Mesenchymal stem cell (in vitro differentiated cells and primary cell): ENCODE data around the gene SMIM38.

Experiments
- DNase-seq: peaks from one replicate; pipeline ENCODE4 v3.0.0-alpha.2; 2013
- H2AFZ ChIP-seq: one replicate; pipeline ENCODE4 v1.6.1; 2013; ENCODE audit warnings: low read depth, mild to moderate bottlenecking, control low read depth, inconsistent platforms, low read length, moderate library complexity
- H2AK5ac ChIP-seq: 2 replicates; pipeline ENCODE4 v1.6.1; 2013; ENCODE audit warnings: low read length, moderate library complexity, mild to moderate bottlenecking, inconsistent platforms; ENCODE audit not compliant: severe bottlenecking
- H2BK120ac ChIP-seq: one replicate; pipeline ENCODE4 v1.6.1; 2013; ENCODE audit warnings: low read depth, mild to moderate bottlenecking, inconsistent platforms, low read length, moderate library complexity
- H2BK12ac ChIP-seq, 2 experiments: one replicate each; pipeline ENCODE4 v1.6.1; 2013; ENCODE audit warnings: inconsistent platforms in 2 of 2, low read length in 2 of 2, mild to moderate bottlenecking in 2 of 2, moderate library complexity in 2 of 2, control low read depth in 1 of 2
- H2BK15ac ChIP-seq: one replicate; pipeline ENCODE4 v1.6.1; 2013; ENCODE audit warnings: mild to moderate bottlenecking, low read depth, inconsistent platforms; ENCODE audit not compliant: poor library complexity, severe bottlenecking
- H2BK5ac ChIP-seq: 2 replicates; pipeline ENCODE4 v1.6.1; 2013; ENCODE audit warnings: low read depth, mild to moderate bottlenecking, low read length, control low read depth, inconsistent platforms; ENCODE audit not compliant: poor library complexity, severe bottlenecking
- H3K14ac ChIP-seq, 2 experiments: one replicate each; pipeline ENCODE4 v1.6.1; 2013; ENCODE audit warnings: inconsistent platforms in 2 of 2, low read length in 2 of 2, control low read depth in 1 of 2, mild to moderate bottlenecking in 1 of 2, moderate library complexity in 1 of 2
- H3K18ac ChIP-seq, 2 experiments: one replicate each; pipeline ENCODE4 v1.6.1; 2013; ENCODE audit warnings: inconsistent platforms in 2 of 2, low read length in 2 of 2, control low read depth in 1 of 2, low read depth in 1 of 2, mild to moderate bottlenecking in 1 of 2
- H3K23ac ChIP-seq, 2 experiments: one replicate each; pipeline ENCODE4 v1.6.1; 2013; ENCODE audit warnings: inconsistent platforms in 2 of 2, low read length in 2 of 2, mild to moderate bottlenecking in 2 of 2, moderate library complexity in 2 of 2, control low read depth in 1 of 2
- H3K27ac ChIP-seq: 2 replicates; pipeline ENCODE4 v1.5.1; 2013; ENCODE audit warnings: mild to moderate bottlenecking, moderate library complexity, low read length, control low read depth, inconsistent platforms; ENCODE audit not compliant: poor library complexity, severe bottlenecking
- H3K27me3 ChIP-seq, 2 experiments: 2 replicates each; pipeline versions ENCODE4 v1.6.1 to v1.7.0; 2013; ENCODE audit warnings: low read length in 2 of 2, mild to moderate bottlenecking in 2 of 2, moderate library complexity in 2 of 2, control low read depth in 1 of 2, inconsistent platforms in 1 of 2; ENCODE audit not compliant: control insufficient read depth in 1 of 2, insufficient read depth in 1 of 2
- H3K36me3 ChIP-seq, 2 experiments: 2 replicates each; pipeline versions ENCODE4 v1.6.1 to v1.7.0; 2013; ENCODE audit warnings: low read length in 2 of 2, control low read depth in 1 of 2, inconsistent platforms in 1 of 2, low read depth in 1 of 2, mild to moderate bottlenecking in 1 of 2; ENCODE audit not compliant: insufficient read depth in 2 of 2, control insufficient read depth in 1 of 2
- H3K4ac ChIP-seq, 2 experiments: one replicate each; pipeline ENCODE4 v1.6.1; 2013; ENCODE audit warnings: inconsistent platforms in 2 of 2, low read length in 2 of 2, mild to moderate bottlenecking in 2 of 2, moderate library complexity in 2 of 2, control low read depth in 1 of 2, low read depth in 1 of 2
- H3K4me1 ChIP-seq: 2 replicates; pipeline ENCODE4 v1.6.1; 2013; ENCODE audit warnings: low read depth, low read length, control low read depth; ENCODE audit not compliant: control insufficient read depth, insufficient read depth
- H3K4me2 ChIP-seq: 2 replicates; pipeline ENCODE4 v1.6.1; 2013; ENCODE audit warnings: low read length, mild to moderate bottlenecking, inconsistent platforms; ENCODE audit not compliant: poor library complexity, severe bottlenecking
- H3K4me3 ChIP-seq, 2 experiments: 2 replicates each; pipeline versions ENCODE4 v1.5.1 to v1.7.0; 2013; ENCODE audit warnings: low read length in 2 of 2, mild to moderate bottlenecking in 2 of 2, control low read depth in 1 of 2, low read depth in 1 of 2; ENCODE audit not compliant: insufficient read depth in 1 of 2
- H3K79me1 ChIP-seq: replicated peaks from 2 replicates; pipeline ENCODE4 v1.6.1; 2013; ENCODE audit warnings: mild to moderate bottlenecking, control low read depth, low read length, inconsistent platforms; ENCODE audit not compliant: poor library complexity, severe bottlenecking
- H3K9ac ChIP-seq: 2 replicates; pipeline ENCODE4 v1.7.0; 2013; ENCODE audit warnings: mild to moderate bottlenecking, low read length, moderate library complexity
- H3K9me3 ChIP-seq: 2 replicates; pipeline ENCODE4 v1.7.0; 2013; ENCODE audit warnings: mild to moderate bottlenecking, low read length; ENCODE audit not compliant: control insufficient read depth
- H4K8ac ChIP-seq: one replicate; pipeline ENCODE4 v1.6.1; 2013; ENCODE audit warnings: inconsistent platforms, mild to moderate bottlenecking, low read length, moderate library complexity
- H4K91ac ChIP-seq: one replicate; pipeline ENCODE4 v1.6.1; 2013; ENCODE audit warnings: mild to moderate bottlenecking, low read length, inconsistent platforms
- WGBS: methylation state at CpG from one replicate; pipeline ENCODE4 v1.1.7; 2013; ENCODE audit warnings: mixed read lengths; 5-methylcytosine and 5-hydroxymethylcytosine counted together

Gene SMIM38

GRCh38 chr11:69186316-69187260 is 30.9 kb downstream of the SMIM38 start:
- no peak overlapping the region for H3K4ac ChIP-seq
- no peak overlapping the region for H2BK5ac ChIP-seq
- no peak overlapping the region for H4K91ac ChIP-seq
- H3K14ac ChIP-seq: no peak overlapping the region
- no peak overlapping the region for H4K8ac ChIP-seq
- H3K4me3 ChIP-seq: no peak overlapping the region
- H2AFZ ChIP-seq: no peak overlapping the region
- no peak for DNase-seq
- no peak overlapping the region for H3K18ac ChIP-seq
- H2AK5ac ChIP-seq: no peak overlapping the region
- no peak overlapping the region for H2BK15ac ChIP-seq
- peaks cover 35 to 43% of the 10 kb centered on the region in 2 experiments for H3K27me3 ChIP-seq
- H3K4me1 ChIP-seq: peaks cover 5% of the 10 kb centered on the region
- no peak overlapping the region for H2BK12ac ChIP-seq
- H3K4me2 ChIP-seq: no peak overlapping the region
- no peak overlapping the region for H3K27ac ChIP-seq
- H2BK120ac ChIP-seq: no peak overlapping the region
- no peak overlapping the region for H3K23ac ChIP-seq
- H3K9ac ChIP-seq: no peak overlapping the region
- no peaks in the 10 kb centered on the region for H3K36me3 ChIP-seq
- WGBS: 94% methylated on average over 17 of the region's 17 CpGs
- H3K79me1 ChIP-seq: no peaks in the 10 kb centered on the region
- peaks cover 24% of the 10 kb centered on the region for H3K9me3 ChIP-seq

DNA sequence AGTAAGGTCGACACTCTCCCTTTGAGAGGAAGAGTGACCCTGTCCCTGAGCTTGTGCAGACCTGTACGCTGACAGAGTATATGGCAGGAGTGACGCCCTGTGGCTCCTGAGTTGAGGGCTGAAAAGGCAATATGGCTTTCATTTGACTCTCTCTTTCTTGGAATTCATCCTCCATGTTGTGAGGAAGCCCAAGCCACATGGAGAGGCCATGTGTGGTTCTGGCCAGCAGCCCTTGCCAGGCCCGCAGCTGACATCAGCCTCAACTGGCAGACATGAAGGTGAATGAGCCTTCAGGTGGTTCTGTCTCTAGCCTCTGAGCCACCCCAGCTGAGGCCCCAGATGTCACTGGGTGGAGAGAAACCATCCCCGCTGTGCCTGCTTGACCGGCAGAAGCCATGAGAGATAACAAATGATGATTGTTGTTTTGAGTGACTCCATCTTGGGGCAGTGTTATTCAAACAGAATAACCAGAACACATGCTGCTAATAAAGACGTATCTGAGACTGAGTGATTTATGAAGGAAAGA is 31.9 kb downstream of the SMIM38 start:
- Histone ChIP-seq H3K9ac (no peak overlapping the region), H2AK5ac (no peak overlapping the region), H3K4me2 (no peak overlapping the region), H2BK120ac (no peak overlapping the region), H3K79me1 (no peaks in the 10 kb centered on the region), H4K91ac (no peak overlapping the region), H3K9me3 (peaks cover 24% of the 10 kb centered on the region), H3K4ac (no peak overlapping the region), H3K4me3 (no peak overlapping the region), H3K18ac (no peak overlapping the region), H3K27me3 (peaks cover 29 to 46% of the 10 kb centered on the region in 2 experiments), H3K27ac (no peak overlapping the region), H2BK15ac (no peak overlapping the region), H3K14ac (no peak overlapping the region), H3K4me1 (peaks cover 3% of the 10 kb centered on the region), H3K23ac (no peak overlapping the region), H2BK12ac (no peak overlapping the region), H3K36me3 (no peaks in the 10 kb centered on the region), H2BK5ac (no peak overlapping the region), H2AFZ (no peak overlapping the region), H4K8ac (no peak overlapping the region)
- 79% methylated on average over 7 of the region's 7 CpGs for WGBS
- no peak for DNase-seq

GRCh38 chr11:69189059-69189458 is 33.3 kb downstream of the SMIM38 start:
- H3K23ac ChIP-seq: no peak overlapping the region
- no peak overlapping the region for H4K8ac ChIP-seq
- H2BK5ac ChIP-seq: no peak overlapping the region
- no peaks in the 10 kb centered on the region for H3K36me3 ChIP-seq
- no peak overlapping the region for H3K4me3 ChIP-seq
- no peak for DNase-seq
- no peak overlapping the region for H2AFZ ChIP-seq
- no peak overlapping the region for H2BK15ac ChIP-seq
- H3K18ac ChIP-seq: no peak overlapping the region
- H3K4me2 ChIP-seq: no peak overlapping the region
- no peak overlapping the region for H3K4ac ChIP-seq
- no peaks in the 10 kb centered on the region for H3K4me1 ChIP-seq
- no peak overlapping the region for H3K9ac ChIP-seq
- WGBS: 78% methylated on average over 3 of the region's 3 CpGs
- no peaks in the 10 kb centered on the region for H3K79me1 ChIP-seq
- no peak overlapping the region for H2BK12ac ChIP-seq
- no peak overlapping the region for H3K14ac ChIP-seq
- peaks cover 24% of the 10 kb centered on the region for H3K9me3 ChIP-seq
- peaks cover 23 to 48% of the 10 kb centered on the region in 2 experiments for H3K27me3 ChIP-seq
- no peak overlapping the region for H4K91ac ChIP-seq
- no peak overlapping the region for H2AK5ac ChIP-seq
- H2BK120ac ChIP-seq: no peak overlapping the region
- H3K27ac ChIP-seq: no peak overlapping the region

DNA sequence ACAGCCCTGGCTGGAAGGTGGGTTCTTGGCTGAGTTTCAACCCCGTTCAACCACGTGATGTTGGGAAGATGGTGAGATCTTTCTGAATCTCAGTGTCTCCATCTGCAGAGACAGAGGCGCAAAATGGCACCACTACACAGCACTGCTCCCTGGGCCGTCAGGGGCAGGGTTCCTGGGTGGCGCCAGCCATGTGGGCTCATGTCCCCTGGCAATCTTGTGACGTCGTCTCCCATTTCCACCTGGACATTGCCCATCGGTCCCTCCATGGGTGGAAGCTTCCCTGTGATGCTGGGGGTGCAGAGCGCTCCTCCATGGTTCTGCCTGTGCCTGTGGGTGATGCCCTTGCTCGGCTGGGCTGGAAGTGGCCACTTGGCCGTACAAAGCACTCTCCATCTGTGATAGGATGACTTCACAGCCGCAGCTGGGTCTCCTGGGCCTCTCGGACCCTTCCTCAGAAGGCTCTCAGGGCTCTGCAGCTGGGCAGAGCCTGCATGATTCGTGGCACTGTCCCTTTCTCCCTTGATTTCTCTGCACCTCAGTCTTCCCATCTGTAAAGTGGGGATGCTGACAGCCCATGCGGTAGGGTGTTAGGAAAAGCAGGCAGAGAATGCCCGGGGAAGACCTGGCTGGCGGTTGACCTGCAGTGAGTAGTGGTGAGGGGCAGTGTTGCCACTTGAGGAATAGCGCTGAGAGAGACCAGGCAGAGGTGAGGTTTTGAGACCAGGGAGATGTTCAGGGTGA is 35.2 kb downstream of the SMIM38 start:
- H3K27ac ChIP-seq: no peak overlapping the region
- H3K4me1 ChIP-seq: no peaks in the 10 kb centered on the region
- no peak overlapping the region for H3K23ac ChIP-seq
- H2AFZ ChIP-seq: no peak overlapping the region
- H3K9me3 ChIP-seq: peaks cover 34% of the 10 kb centered on the region
- H2BK12ac ChIP-seq: no peak overlapping the region
- H3K9ac ChIP-seq: no peak overlapping the region
- no peak overlapping the region for H3K18ac ChIP-seq
- H3K4me3 ChIP-seq: no peak overlapping the region
- H3K4me2 ChIP-seq: no peak overlapping the region
- no peak overlapping the region for H2BK120ac ChIP-seq
- no peak overlapping the region for H3K14ac ChIP-seq
- H4K91ac ChIP-seq: no peak overlapping the region
- no peak for DNase-seq
- H4K8ac ChIP-seq: no peak overlapping the region
- no peak overlapping the region for H2BK15ac ChIP-seq
- H3K79me1 ChIP-seq: no peaks in the 10 kb centered on the region
- no peak overlapping the region for H2BK5ac ChIP-seq
- no peaks in the 10 kb centered on the region for H3K36me3 ChIP-seq
- no peak overlapping the region for H2AK5ac ChIP-seq
- H3K27me3 ChIP-seq: peaks cover 26 to 59% of the 10 kb centered on the region in 2 experiments
- whole genome bisulfite sequencing: 90% methylated on average over 18 of the region's 18 CpGs
- H3K4ac ChIP-seq: no peak overlapping the region
